ENCODE results near the gene CTTNBP2NL.

Gene CTTNBP2NL

DNA sequence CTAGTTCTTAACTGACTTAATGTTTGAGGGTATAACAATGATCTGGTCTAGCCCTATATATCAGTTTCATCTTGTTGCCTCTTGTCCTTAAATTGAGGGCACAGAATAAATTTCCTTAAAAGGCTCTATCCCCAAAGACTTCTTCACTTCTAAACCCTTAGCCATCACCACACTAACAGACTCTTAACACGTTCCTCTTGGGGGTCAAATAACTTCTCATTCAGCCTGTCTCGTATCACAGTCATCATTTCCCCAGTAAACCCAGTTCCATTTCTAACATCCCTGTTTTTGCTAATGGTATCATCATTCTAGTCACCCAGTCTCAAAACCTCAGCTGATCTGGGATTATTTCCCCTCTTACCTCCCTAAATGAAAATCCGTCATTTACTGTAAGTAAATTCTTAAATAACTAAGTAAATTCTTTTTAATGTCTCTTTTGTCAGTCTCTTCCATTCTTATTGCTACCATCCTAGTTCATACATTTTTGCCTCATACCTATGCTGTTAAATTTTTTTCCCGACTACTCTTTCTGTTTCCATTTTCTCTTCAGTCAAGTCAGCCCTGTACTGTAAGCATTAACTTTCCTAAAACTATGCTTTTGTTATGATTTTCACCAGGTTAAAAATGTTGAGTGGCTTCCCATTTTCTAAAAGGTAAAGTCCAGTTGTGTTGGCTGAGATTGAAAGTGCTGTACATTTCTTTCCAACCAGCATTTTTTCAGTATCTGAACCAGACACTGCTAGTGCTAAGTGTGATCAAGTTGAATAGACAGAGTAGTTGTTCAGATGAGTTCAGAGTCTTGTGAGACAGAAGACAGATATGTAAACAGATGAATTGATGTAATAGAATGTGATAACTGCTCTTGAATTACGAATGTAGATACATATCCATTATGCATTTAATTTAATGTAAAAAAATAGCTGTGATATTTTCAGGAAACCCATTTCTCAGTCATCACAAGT is 6.9 kb downstream of the CTTNBP2NL start:
- no peaks in the 10 kb centered on the region for H3K4me1 ChIP-seq (ENCODE audit: control insufficient read depth in 1 of 2, insufficient read depth in 1 of 2, low read depth in 1 of 2, low read length in 1 of 2)
- no peak overlapping the region for H3K4me3 ChIP-seq (ENCODE audit: low read depth in 1 of 2, low read length in 1 of 2)
- peaks cover 5% of the 10 kb centered on the region for H3K27me3 ChIP-seq
- no peak overlapping the region for H3K27ac ChIP-seq
- TF ChIP-seq, protein P1, sequence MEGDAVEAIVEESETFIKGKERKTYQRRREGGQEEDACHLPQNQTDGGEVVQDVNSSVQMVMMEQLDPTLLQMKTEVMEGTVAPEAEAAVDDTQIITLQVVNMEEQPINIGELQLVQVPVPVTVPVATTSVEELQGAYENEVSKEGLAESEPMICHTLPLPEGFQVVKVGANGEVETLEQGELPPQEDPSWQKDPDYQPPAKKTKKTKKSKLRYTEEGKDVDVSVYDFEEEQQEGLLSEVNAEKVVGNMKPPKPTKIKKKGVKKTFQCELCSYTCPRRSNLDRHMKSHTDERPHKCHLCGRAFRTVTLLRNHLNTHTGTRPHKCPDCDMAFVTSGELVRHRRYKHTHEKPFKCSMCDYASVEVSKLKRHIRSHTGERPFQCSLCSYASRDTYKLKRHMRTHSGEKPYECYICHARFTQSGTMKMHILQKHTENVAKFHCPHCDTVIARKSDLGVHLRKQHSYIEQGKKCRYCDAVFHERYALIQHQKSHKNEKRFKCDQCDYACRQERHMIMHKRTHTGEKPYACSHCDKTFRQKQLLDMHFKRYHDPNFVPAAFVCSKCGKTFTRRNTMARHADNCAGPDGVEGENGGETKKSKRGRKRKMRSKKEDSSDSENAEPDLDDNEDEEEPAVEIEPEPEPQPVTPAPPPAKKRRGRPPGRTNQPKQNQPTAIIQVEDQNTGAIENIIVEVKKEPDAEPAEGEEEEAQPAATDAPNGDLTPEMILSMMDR (IDR thresholded peaks at IDR 0.05), result no peak
- H3K9me3 ChIP-seq, result no peaks in the 10 kb centered on the region
- H3K36me3 ChIP-seq, result no peaks in the 10 kb centered on the region

DNA sequence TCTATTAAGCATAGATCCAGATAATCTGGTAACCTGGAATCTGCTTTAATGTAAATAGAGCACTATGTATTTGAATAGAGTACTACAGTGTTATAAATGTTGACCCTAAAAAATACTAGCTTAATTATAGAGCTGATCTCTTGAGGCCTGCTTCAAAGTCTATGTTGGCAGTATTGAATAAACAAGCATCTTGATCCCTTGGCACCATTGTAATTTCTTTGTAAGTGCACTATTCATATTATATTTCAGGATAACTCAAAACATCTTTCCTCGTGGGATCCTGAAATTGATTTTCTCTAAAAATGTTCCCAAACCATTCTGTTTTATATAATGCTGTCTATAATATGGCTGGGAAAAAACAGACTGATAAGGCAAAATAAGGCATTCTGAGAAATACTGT is 10.8 kb downstream of the CTTNBP2NL start:
- Histone ChIP-seq H3K36me3 (no peaks in the 10 kb centered on the region), H3K27me3 (no peaks in the 10 kb centered on the region), H3K27ac (no peak overlapping the region), H3K4me1 (ENCODE audit: control insufficient read depth in 1 of 2, insufficient read depth in 1 of 2, low read depth in 1 of 2, low read length in 1 of 2) (no peaks in the 10 kb centered on the region), H3K4me3 (ENCODE audit: low read depth in 1 of 2, low read length in 1 of 2) (no peak overlapping the region), H3K9me3 (no peaks in the 10 kb centered on the region)
- TF ChIP-seq, protein P1 (IDR thresholded peaks at IDR 0.05), result no peak

DNA sequence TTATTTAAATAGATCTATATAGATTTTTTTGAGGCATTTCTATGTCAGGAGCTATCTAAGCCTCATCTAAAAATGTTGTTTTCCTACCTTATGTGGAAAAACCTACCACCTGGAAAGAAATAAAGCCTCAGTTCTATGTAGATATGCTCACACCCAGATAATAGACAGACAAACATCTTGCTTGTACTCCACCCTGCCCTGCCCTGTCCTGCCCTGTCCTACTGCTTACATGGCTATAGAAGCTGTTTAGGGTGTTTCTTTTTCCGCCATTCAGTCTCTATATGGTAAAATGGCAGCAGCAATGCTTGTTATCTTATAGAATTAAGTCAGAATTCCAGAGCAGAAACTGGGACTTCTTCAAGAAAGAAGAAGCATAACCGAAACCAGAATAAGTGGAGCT is 13.4 kb downstream of the CTTNBP2NL start:
- no peaks in the 10 kb centered on the region for H3K9me3 ChIP-seq
- TF ChIP-seq, protein P1 (IDR thresholded peaks at IDR 0.05), result no peak

DNA sequence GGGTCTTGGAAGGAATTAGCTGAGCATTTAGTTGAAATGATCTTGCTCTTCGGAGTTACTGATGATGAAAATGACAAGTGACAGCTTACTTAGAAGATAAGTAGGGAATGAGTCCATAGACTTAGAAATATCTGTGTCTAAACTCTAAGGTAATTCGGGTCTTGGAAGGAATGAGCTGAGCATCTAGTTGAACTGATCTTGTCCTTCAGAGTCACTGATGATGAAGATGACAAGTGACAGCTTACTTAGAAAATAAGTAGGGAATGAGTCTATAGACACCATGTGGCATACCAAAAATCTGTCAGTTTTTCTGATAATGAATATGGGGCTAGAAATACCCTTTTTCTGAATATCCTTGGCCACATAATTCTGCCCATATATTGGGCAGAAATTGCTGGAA is 14.7 kb downstream of the CTTNBP2NL start:
- no peaks in the 10 kb centered on the region for H3K9me3 ChIP-seq
- no peak overlapping the region for H3K27ac ChIP-seq

More for the DNA sequence above, 13.4 kb downstream of the CTTNBP2NL start:
- no peaks in the 10 kb centered on the region for H3K27me3 ChIP-seq
- H3K36me3 ChIP-seq, result no peaks in the 10 kb centered on the region
- no peak overlapping the region for H3K27ac ChIP-seq
- no peaks in the 10 kb centered on the region for H3K4me1 ChIP-seq (ENCODE audit: control insufficient read depth in 1 of 2, insufficient read depth in 1 of 2, low read depth in 1 of 2, low read length in 1 of 2)
- H3K4me3 ChIP-seq (ENCODE audit: low read depth in 1 of 2, low read length in 1 of 2), result no peak overlapping the region

DNA sequence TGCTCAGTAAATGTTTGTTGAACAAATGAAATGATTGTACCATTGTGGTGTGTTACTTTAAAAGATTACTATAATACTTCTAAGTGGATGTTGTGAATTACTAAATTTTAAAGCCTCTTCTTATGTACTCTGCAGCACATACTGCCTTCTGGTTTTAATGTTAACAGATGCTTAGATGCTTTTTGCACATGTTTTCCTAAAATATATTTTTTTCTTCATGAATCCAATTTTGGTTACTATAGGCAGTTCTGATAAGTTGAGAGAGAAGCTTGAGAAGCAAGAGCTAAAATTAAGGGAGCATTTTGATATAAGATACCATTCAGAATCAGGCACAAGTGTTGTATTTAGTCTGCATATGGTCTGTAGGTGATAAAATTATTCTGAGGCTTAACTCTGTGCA is 21.3 kb downstream of the CTTNBP2NL start:
- no peaks in the 10 kb centered on the region for H3K36me3 ChIP-seq
- no peak overlapping the region for H3K27ac ChIP-seq
- TF ChIP-seq, protein P1 (IDR thresholded peaks at IDR 0.05), result no peak
- H3K9me3 ChIP-seq, result no peaks in the 10 kb centered on the region
- no peaks in the 10 kb centered on the region for H3K27me3 ChIP-seq
- no peak overlapping the region for H3K4me3 ChIP-seq (ENCODE audit: low read depth in 1 of 2, low read length in 1 of 2)
- H3K4me1 ChIP-seq (ENCODE audit: control insufficient read depth in 1 of 2, insufficient read depth in 1 of 2, low read depth in 1 of 2, low read length in 1 of 2), result no peaks in the 10 kb centered on the region

More for the DNA sequence above, 14.7 kb downstream of the CTTNBP2NL start:
- no peaks in the 10 kb centered on the region for H3K27me3 ChIP-seq
- TF ChIP-seq, protein P1 (IDR thresholded peaks at IDR 0.05), result no peak
- H3K36me3 ChIP-seq, result no peaks in the 10 kb centered on the region
- no peak overlapping the region for H3K4me3 ChIP-seq (ENCODE audit: low read depth in 1 of 2, low read length in 1 of 2)
- no peaks in the 10 kb centered on the region for H3K4me1 ChIP-seq (ENCODE audit: control insufficient read depth in 1 of 2, insufficient read depth in 1 of 2, low read depth in 1 of 2, low read length in 1 of 2)

All from neutrophil (primary cell).